HepG2 (cell line): ENCODE data around the gene CRLF1. TPM values are rescaled to one million over a fixed set of nuclear protein-coding genes. Genes with fewer than 3 reads are reported as not detected.
A peak's percentile ranks its signal among the peaks of the same experiment; 100 is the strongest.

Experiments
- FOXA3 ChIP-seq: IDR thresholded peaks from 2 replicates; pipeline ENCODE4 v1.6.1; 2016; ENCODE audit warnings: missing genetic modification reagents, missing compliant biosample characterization
- HOXA3 ChIP-seq: sonication (generic); formaldehyde crosslinking; IDR thresholded peaks from 2 replicates; pipeline ENCODE4 v1.5.0; 2020; ENCODE audit warnings: missing genetic modification reagents
- NR2F1 ChIP-seq, 2 experiments: fragments of 450-650 bp in 1 of 2; formaldehyde crosslinking in 1 of 2; IDR thresholded peaks; 2 replicates each; pipeline versions ENCODE4 v1.5.0 to v1.6.1; 2016 to 2020; ENCODE audit warnings: mild to moderate bottlenecking in 1 of 2, missing compliant biosample characterization in 1 of 2, missing genetic modification reagents in 1 of 2, moderate library complexity in 1 of 2
- POLR2AphosphoS2 ChIP-seq: IDR thresholded peaks from 2 replicates; pipeline ENCODE4 v1.6.1; 2011; ENCODE audit warnings: low read depth, low read length, improper control_type of control experiment
- PPARG ChIP-seq: conservative IDR thresholded peaks from 2 replicates; pipeline ENCODE4 v1.6.1; 2016; ENCODE audit warnings: missing biosample characterization, missing genetic modification reagents
- RARG ChIP-seq: sonication (generic); formaldehyde crosslinking; IDR thresholded peaks from 2 replicates; pipeline ENCODE4 v1.4.0; 2020; ENCODE audit warnings: low read depth, mild to moderate bottlenecking, missing genetic modification reagents
- SAP130 ChIP-seq: IDR thresholded peaks from 2 replicates; pipeline ENCODE4 v1.6.1; 2016; ENCODE audit warnings: low read depth
- SP1 ChIP-seq, 2 experiments: fragments of 450-650 bp in 1 of 2; sonication (generic) in 1 of 2; formaldehyde crosslinking in 1 of 2; IDR thresholded peaks; 2 replicates each; pipeline versions ENCODE4 v1.4.0 to v1.6.1; 2016 to 2020; ENCODE audit warnings: missing genetic modification reagents in 1 of 2
- TCF7 ChIP-seq: sonication (generic); IDR thresholded peaks from 2 replicates; pipeline ENCODE4 v1.6.1; 2016; ENCODE audit warnings: antibody characterized with exemption, low read depth
- TCF7L2 ChIP-seq: IDR thresholded peaks from 2 replicates; pipeline ENCODE4 v1.6.1; 2011; ENCODE audit warnings: mild to moderate bottlenecking, low read depth, low read length, moderate library complexity
- TMF1 ChIP-seq: sonication (generic); formaldehyde crosslinking; IDR thresholded peaks from 2 replicates; pipeline ENCODE4 v1.8.1; 2022; ENCODE audit warnings: low read depth, missing genetic modification reagents
- ZBTB7B ChIP-seq: sonication (generic); formaldehyde crosslinking; IDR thresholded peaks from 2 replicates; pipeline ENCODE4 v1.4.0; 2020; ENCODE audit warnings: missing genetic modification reagents
- ZBTB8A ChIP-seq: sonication (generic); formaldehyde crosslinking; IDR thresholded peaks from 2 replicates; pipeline ENCODE4 v1.4.0; 2020; ENCODE audit warnings: mild to moderate bottlenecking, low read depth, missing genetic modification reagents, borderline replicate concordance
- ZNF720 ChIP-seq: sonication (generic); formaldehyde crosslinking; IDR thresholded peaks from 2 replicates; pipeline ENCODE4 v1.4.0; 2020; ENCODE audit warnings: missing genetic modification reagents
- polyA plus RNA-seq, 8 experiments: library from polyadenylated mRNA; depleted of rRNA in 3 of 8; stranded (reverse) in 7 of 8; unstranded in 1 of 8; fragments of >200 nt; fragmentation: Illumina TruSeq in 4 of 8; extraction: Trizol in 4 of 8; gene quantifications; 2 replicates each; pipeline versions ENCODE4 v1.2.1 to v1.2.3, GENCODE V29; 2011 to 2016; ENCODE audit warnings: low read depth in 4 of 8, missing spikeins in 1 of 8, mixed read lengths in 1 of 8; ENCODE audit not compliant: insufficient read depth in 1 of 8
- total RNA-seq, 5 experiments: library from RNA; depleted of rRNA; stranded (reverse); fragments of >200 nt; fragmentation: Illumina TruSeq; extraction: Trizol; gene quantifications; 2 replicates each; pipeline ENCODE4 v1.2.3, GENCODE V29; 2016; ENCODE audit warnings: low read depth in 1 of 5
- TF ChIP-seq, protein P1 (sequence below): sonication (generic); formaldehyde crosslinking; conservative IDR thresholded peaks from 2 replicates; pipeline ENCODE4 v1.8.0; 2022; ENCODE audit warnings: mild to moderate bottlenecking, moderate library complexity, missing genetic modification reagents
- TF ChIP-seq, protein P2 (sequence below): sonication (generic); formaldehyde crosslinking; IDR thresholded peaks from 2 replicates; pipeline ENCODE4 v1.4.0; 2020; ENCODE audit warnings: missing genetic modification reagents
- TF ChIP-seq, protein P3 (sequence below): sonication (generic); formaldehyde crosslinking; IDR thresholded peaks from 2 replicates; pipeline ENCODE4 v1.5.0; 2020; ENCODE audit warnings: mild to moderate bottlenecking, missing genetic modification reagents
- TF ChIP-seq, protein P4 (sequence below): IDR thresholded peaks from 2 replicates; pipeline ENCODE4 v1.6.1; 2012; ENCODE audit warnings: inconsistent platforms
- TF ChIP-seq, protein P5 (sequence below): sonication (generic); formaldehyde crosslinking; IDR thresholded peaks from 2 replicates; pipeline ENCODE4 v1.5.1; 2020; ENCODE audit warnings: mild to moderate bottlenecking, missing genetic modification reagents

Gene CRLF1
- total and polyA plus RNA-seq, 2 of the 13 experiments (the other 11 are each of a cell fraction or from before 2014, with no cell fraction given), result 217 to 296 TPM

DNA sequence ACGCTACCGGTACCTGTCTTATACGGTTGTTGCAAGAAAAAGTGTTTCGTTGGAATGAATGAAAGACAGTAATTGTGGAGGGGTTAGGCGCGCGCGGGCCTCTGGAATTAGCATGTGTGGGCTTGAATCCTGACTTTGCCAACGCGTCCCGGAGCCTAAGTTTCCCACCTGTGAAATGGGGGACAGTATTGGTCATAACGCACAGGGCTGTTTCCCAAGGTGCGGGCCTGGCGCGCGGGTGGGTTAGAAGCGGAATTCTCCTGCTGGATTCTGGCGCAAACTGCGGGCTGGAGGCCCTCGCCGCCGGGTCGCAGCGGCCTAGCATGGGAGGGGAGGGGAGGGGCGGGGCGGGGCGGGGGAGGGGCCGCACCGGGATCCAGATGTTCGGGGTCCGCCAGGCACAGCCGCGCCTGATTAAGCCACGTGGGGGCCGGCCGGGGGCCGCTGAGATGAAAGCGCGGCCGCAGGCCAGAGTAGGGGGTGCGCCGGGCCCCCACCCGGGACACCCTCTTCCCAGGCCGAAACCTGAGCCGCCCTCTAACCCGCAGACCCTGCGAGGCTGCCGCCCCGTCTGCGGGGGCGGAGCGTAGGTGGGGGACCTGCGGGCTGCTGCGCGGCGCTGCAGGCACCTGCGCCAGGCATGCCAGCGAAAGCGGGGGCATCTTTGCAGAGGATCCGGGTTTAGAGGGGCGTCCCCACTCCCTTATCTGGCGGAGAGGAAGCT lies 4.9 kb upstream of the CRLF1 start (continued):
- TF ChIP-seq TCF7 (peak; percentile 81), TCF7L2 (0 out of 2 replicates have a peak, but pooled peaks have one; percentile 21), HOXA3 (no peak), TMF1 (CRISPR knock-in tag) (no peak), NR2F1 (CRISPR knock-in tag; IDR thresholded peaks at IDR 0.05) (0 out of 4 replicates have a peak, but pooled peaks of 1 of the 2 experiments have one; percentile 13), SP1 (IDR thresholded peaks at IDR 0.05) (no peak), SP1 (CRISPR knock-in tag; IDR thresholded peaks at IDR 0.05) (peak; percentile 45; the same call in 1 of the 2 replicates), PPARG (0 out of 2 replicates have a peak, but pooled peaks have one; percentile 34), FOXA3 (CRISPR knock-in tag) (peak; percentile 24; the same call in 1 of the 2 replicates), RARG (CRISPR knock-in tag) (no peak), POLR2AphosphoS2 (no peak), ZBTB8A (CRISPR knock-in tag) (no peak), SAP130 (CRISPR knock-in tag) (peak; percentile 59; the same call in 1 of the 2 replicates), ZNF720 (CRISPR knock-in tag) (no peak), ZBTB7B (CRISPR knock-in tag) (peak; percentile 42; the same call in 1 of the 2 replicates)
- TF ChIP-seq, protein P1, sequence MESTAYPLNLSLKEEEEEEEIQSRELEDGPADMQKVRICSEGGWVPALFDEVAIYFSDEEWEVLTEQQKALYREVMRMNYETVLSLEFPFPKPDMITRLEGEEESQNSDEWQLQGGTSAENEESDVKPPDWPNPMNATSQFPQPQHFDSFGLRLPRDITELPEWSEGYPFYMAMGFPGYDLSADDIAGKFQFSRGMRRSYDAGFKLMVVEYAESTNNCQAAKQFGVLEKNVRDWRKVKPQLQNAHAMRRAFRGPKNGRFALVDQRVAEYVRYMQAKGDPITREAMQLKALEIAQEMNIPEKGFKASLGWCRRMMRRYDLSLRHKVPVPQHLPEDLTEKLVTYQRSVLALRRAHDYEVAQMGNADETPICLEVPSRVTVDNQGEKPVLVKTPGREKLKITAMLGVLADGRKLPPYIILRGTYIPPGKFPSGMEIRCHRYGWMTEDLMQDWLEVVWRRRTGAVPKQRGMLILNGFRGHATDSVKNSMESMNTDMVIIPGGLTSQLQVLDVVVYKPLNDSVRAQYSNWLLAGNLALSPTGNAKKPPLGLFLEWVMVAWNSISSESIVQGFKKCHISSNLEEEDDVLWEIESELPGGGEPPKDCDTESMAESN (CRISPR knock-in tag), result no peak
- TF ChIP-seq, protein P2, sequence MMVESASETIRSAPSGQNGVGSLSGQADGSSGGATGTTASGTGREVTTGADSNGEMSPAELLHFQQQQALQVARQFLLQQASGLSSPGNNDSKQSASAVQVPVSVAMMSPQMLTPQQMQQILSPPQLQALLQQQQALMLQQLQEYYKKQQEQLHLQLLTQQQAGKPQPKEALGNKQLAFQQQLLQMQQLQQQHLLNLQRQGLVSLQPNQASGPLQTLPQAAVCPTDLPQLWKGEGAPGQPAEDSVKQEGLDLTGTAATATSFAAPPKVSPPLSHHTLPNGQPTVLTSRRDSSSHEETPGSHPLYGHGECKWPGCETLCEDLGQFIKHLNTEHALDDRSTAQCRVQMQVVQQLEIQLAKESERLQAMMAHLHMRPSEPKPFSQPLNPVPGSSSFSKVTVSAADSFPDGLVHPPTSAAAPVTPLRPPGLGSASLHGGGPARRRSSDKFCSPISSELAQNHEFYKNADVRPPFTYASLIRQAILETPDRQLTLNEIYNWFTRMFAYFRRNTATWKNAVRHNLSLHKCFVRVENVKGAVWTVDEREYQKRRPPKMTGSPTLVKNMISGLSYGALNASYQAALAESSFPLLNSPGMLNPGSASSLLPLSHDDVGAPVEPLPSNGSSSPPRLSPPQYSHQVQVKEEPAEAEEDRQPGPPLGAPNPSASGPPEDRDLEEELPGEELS (CRISPR knock-in tag), result no peak
- TF ChIP-seq, protein P3, sequence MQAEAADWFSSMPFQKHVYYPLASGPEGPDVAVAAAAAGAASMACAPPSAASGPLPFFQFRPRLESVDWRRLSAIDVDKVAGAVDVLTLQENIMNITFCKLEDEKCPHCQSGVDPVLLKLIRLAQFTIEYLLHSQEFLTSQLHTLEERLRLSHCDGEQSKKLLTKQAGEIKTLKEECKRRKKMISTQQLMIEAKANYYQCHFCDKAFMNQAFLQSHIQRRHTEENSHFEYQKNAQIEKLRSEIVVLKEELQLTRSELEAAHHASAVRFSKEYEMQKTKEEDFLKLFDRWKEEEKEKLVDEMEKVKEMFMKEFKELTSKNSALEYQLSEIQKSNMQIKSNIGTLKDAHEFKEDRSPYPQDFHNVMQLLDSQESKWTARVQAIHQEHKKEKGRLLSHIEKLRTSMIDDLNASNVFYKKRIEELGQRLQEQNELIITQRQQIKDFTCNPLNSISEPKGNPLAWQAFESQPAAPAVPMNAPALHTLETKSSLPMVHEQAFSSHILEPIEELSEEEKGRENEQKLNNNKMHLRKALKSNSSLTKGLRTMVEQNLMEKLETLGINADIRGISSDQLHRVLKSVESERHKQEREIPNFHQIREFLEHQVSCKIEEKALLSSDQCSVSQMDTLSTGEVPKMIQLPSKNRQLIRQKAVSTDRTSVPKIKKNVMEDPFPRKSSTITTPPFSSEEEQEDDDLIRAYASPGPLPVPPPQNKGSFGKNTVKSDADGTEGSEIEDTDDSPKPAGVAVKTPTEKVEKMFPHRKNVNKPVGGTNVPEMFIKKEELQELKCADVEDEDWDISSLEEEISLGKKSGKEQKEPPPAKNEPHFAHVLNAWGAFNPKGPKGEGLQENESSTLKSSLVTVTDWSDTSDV (CRISPR knock-in tag), result no peak
- TF ChIP-seq, protein P4, sequence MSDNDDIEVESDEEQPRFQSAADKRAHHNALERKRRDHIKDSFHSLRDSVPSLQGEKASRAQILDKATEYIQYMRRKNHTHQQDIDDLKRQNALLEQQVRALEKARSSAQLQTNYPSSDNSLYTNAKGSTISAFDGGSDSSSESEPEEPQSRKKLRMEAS, result peak; percentile 66; the same call in 1 of the 2 replicates
- TF ChIP-seq, protein P5, sequence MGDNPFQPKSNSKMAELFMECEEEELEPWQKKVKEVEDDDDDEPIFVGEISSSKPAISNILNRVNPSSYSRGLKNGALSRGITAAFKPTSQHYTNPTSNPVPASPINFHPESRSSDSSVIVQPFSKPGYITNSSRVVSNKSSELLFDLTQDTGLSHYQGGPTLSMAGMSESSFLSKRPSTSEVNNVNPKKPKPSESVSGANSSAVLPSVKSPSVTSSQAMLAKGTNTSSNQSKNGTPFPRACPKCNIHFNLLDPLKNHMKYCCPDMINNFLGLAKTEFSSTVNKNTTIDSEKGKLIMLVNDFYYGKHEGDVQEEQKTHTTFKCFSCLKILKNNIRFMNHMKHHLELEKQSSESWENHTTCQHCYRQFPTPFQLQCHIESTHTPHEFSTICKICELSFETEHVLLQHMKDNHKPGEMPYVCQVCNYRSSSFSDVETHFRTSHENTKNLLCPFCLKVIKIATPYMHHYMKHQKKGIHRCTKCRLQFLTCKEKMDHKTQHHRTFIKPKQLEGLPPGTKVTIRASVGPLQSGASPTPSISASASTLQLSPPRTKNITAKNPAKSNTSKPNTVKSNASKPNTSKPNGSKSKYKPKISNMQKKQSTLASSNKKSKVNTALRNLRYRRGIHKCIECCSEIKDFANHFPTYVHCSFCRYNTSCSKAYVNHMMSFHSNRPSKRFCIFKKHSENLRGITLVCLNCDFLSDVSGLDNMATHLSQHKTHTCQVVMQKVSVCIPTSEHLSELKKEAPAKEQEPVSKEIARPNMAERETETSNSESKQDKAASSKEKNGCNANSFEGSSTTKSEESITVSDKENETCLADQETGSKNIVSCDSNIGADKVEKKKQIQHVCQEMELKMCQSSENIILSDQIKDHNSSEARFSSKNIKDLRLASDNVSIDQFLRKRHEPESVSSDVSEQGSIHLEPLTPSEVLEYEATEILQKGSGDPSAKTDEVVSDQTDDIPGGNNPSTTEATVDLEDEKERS, result no peak
